Loucy (cell line): ENCODE data around the gene CARD19.

Experiments used
- H2AFZ ChIP-seq: fragments of 200-600 bp; sonication (generic); 2 replicates; pipeline ENCODE4 v1.6.0; 2016; ENCODE audit warnings: antibody characterized with exemption, mild to moderate bottlenecking, low read length, moderate library complexity
- H3F3A ChIP-seq: fragments of 200-600 bp; 2 replicates; pipeline ENCODE4 v1.6.0; 2016; ENCODE audit warnings: antibody characterized with exemption, low read depth, mild to moderate bottlenecking
- H3K27me3 ChIP-seq: fragments of 200-600 bp; sonication (generic); 2 replicates; pipeline ENCODE4 v1.6.1; 2014; ENCODE audit warnings: low read length, mild to moderate bottlenecking; ENCODE audit not compliant: insufficient read depth, poor library complexity, severe bottlenecking
- H3K36me3 ChIP-seq: fragments of 200-600 bp; sonication (generic); 2 replicates; pipeline ENCODE4 v1.6.1; 2016; ENCODE audit warnings: low read length; ENCODE audit not compliant: insufficient read depth
- H3K4me1 ChIP-seq: fragments of 200-600 bp; sonication (generic); 2 replicates; pipeline ENCODE4 v1.5.1; 2014; ENCODE audit warnings: low read length, mild to moderate bottlenecking; ENCODE audit not compliant: insufficient read depth, poor library complexity, severe bottlenecking
- H3K4me2 ChIP-seq: fragments of 200-600 bp; sonication (generic); 2 replicates; pipeline ENCODE4 v1.6.0; 2014; ENCODE audit warnings: antibody characterized with exemption, low read length, low read depth, mild to moderate bottlenecking; ENCODE audit not compliant: poor library complexity, severe bottlenecking
- H3K4me3 ChIP-seq: fragments of 200-600 bp; sonication (generic); 2 replicates; pipeline ENCODE4 v1.5.1; 2014; ENCODE audit warnings: low read length, mild to moderate bottlenecking, mixed read lengths; ENCODE audit not compliant: poor library complexity, severe bottlenecking
- H3K79me2 ChIP-seq: fragments of 200-600 bp; sonication (generic); 2 replicates; pipeline ENCODE4 v1.6.1; 2014; ENCODE audit warnings: low read length; ENCODE audit not compliant: insufficient read depth
- H3K9ac ChIP-seq: fragments of 200-600 bp; sonication (generic); 2 replicates; pipeline ENCODE4 v1.6.0; 2014; ENCODE audit warnings: mild to moderate bottlenecking, low read depth, low read length, moderate library complexity; ENCODE audit not compliant: poor library complexity, severe bottlenecking
- H3K9me2 ChIP-seq: fragments of 200-600 bp; sonication (generic); replicated peaks from 2 replicates; pipeline ENCODE4 v1.6.1; 2016; ENCODE audit warnings: low read depth, low read length, mixed read lengths
- H3K9me3 ChIP-seq: fragments of 200-600 bp; sonication (generic); 2 replicates; pipeline ENCODE4 v1.6.1; 2014; ENCODE audit warnings: mild to moderate bottlenecking, antibody characterized with exemption, low read length, low read depth; ENCODE audit not compliant: insufficient read depth
- H4K20me1 ChIP-seq: fragments of 200-600 bp; sonication (generic); 2 replicates; pipeline ENCODE4 v1.6.0; 2014; ENCODE audit warnings: antibody characterized with exemption, low read length, mild to moderate bottlenecking; ENCODE audit not compliant: insufficient read depth, poor library complexity, severe bottlenecking
- CTCF ChIP-seq: fragments of 200-600 bp; sonication (generic); conservative IDR thresholded peaks from 2 replicates; pipeline ENCODE4 v1.5.1; 2014; ENCODE audit warnings: mild to moderate bottlenecking, antibody characterized with exemption, low read length
- EZH2phosphoT487 ChIP-seq: fragments of 200-600 bp; IDR thresholded peaks from 2 replicates; pipeline ENCODE4 v1.6.1; 2018; ENCODE audit warnings: antibody characterized with exemption, mild to moderate bottlenecking, moderate library complexity, borderline replicate concordance

The CARD19 gene

GRCh38 chr9:93092251-93092991 lies 3.6 kb upstream of the CARD19 start:
- Histone ChIP-seq H3K9ac (no peak overlapping the region), H3K9me2 (no peaks in the 10 kb centered on the region), H3K27me3 (no peaks in the 10 kb centered on the region), H3K79me2 (peaks cover 14% of the 10 kb centered on the region), H3K9me3 (no peaks in the 10 kb centered on the region), H3K36me3 (no peaks in the 10 kb centered on the region), H3K4me1 (peaks cover 40% of the 10 kb centered on the region), H3K4me2 (no peak overlapping the region), H2AFZ (no peak overlapping the region), H3F3A (no peaks in the 10 kb centered on the region), H4K20me1 (peaks cover 6% of the 10 kb centered on the region), H3K4me3 (no peak overlapping the region)
- TF ChIP-seq CTCF, result no peak
- no peak for TF ChIP-seq EZH2phosphoT487

DNA sequence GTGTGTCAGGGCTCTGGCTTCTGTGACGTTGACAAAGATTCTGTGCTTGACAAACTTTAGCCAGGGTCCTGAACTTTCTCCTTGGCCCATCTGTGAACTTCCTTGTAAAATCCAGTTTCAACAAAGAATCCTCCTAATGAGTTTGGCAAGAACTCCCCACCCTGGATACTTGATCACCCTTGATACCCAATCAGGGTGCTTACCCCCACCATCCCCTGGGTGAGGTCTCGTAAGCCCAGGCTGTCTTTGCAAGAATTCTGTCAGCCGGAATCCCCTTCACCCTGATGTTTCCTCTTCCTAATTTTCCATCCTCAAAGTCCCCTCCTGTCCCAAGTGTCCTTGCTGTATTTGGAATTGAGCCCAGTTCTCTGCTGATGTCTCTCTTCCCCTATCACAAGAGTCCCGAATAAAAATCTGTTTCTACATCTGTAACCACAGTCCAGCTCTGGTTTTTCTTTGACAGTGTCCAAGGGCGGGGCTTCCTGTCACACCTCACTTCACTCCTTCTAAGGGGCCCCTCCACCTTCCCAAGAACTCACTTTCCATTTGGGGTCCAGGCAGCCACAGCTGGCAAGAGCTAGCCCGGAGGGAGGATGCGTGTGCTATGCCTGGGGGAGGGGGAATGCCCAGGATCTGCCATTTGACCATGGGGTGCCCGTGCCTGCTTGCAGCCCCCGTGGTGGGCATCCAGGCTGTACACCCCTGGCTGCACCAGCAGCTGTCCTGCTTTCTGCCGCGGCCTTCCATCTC lies 2.7 kb upstream of the CARD19 start:
- TF ChIP-seq CTCF (no peak), EZH2phosphoT487 (no peak)

DNA sequence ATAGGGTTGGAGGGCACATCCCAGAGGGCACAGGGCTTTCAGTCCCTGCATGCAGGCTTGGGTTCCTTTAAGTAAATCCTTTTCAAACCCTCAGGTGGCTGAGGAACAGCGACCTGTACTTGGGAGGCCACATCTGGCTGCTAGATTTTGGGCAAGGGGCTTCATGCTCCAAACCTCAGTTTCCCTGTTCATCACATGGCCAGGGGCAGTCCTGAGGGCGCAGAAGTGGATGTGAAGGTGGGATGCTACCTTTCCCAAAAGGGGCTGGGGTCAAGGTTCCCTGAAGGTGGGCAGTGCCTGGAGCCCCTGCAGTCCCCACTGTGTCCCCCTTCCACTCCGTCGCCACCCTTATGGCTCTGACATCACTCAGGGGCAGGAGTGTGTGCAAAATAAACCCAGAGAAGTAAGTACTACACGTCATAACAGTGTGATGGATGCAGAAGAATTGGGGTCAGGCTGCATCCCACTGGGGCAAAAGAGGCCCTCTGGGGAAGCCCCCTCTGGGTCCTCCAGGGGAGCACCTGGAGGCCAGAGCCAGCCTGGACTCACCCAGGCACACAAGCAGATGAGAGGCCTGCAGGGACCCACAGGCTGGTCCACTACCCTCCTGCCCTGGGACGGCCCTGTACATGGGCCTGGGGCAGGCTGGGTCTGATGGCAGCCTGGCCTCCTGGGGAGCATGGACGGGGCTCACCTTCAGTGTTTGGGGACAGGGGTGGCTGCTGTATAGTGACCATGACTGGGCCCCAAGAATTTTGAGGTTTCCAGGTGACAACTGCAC lies 1.9 kb upstream of the CARD19 start:
- TF ChIP-seq EZH2phosphoT487, result no peak
- no peak for TF ChIP-seq CTCF
- Histone ChIP-seq H3K9ac (peak overlapping the region; percentile 82), H3K79me2 (peaks cover 26% of the 10 kb centered on the region), H3K27me3 (no peaks in the 10 kb centered on the region), H3K4me2 (peak overlapping the region; percentile 71), H3K9me2 (no peaks in the 10 kb centered on the region), H3K4me3 (peak overlapping the region; percentile 35), H3K9me3 (no peaks in the 10 kb centered on the region), H3K4me1 (peaks cover 54% of the 10 kb centered on the region), H3F3A (peaks cover 9% of the 10 kb centered on the region), H4K20me1 (peaks cover 6% of the 10 kb centered on the region), H3K36me3 (no peaks in the 10 kb centered on the region), H2AFZ (no peak overlapping the region)

More for the DNA sequence above, 2.7 kb upstream of the CARD19 start:
- Histone ChIP-seq H3K36me3 (no peaks in the 10 kb centered on the region), H3K9me2 (no peaks in the 10 kb centered on the region), H3K27me3 (no peaks in the 10 kb centered on the region), H2AFZ (no peak overlapping the region), H3K9me3 (no peaks in the 10 kb centered on the region), H4K20me1 (peaks cover 6% of the 10 kb centered on the region), H3F3A (peaks cover 7% of the 10 kb centered on the region), H3K4me2 (peak overlapping the region; percentile 59), H3K9ac (peak overlapping the region; percentile 82), H3K79me2 (peaks cover 22% of the 10 kb centered on the region), H3K4me3 (peak overlapping the region; percentile 35), H3K4me1 (peaks cover 49% of the 10 kb centered on the region)
